CD4-positive, alpha-beta T cell treated with Interleukin-17A for 4 hours (primary cell): ENCODE data around the gene MERTK.
"Not testable (repeated sequence)": the region's sequence is repeated elsewhere in the genome, so short reads cannot be mapped to it uniquely, and the experiment has no call there.

Experiments used
- DNase-seq: peaks from one replicate; pipeline ENCODE4 v3.0.0-alpha.2; 2020; ENCODE audit warnings: mixed read lengths

The MERTK gene

GRCh38 chr2:112019569-112019982 is 121.2 kb downstream of the MERTK start:
- no peak for DNase-seq

- DNase-seq: no peak
Measured at GRCh38 chr2:112020561-112020960, 122.2 kb downstream of the MERTK start.

GRCh38 chr2:112021290-112021689 is 122.9 kb downstream of the MERTK start:
- no peak for DNase-seq

GRCh38 chr2:112021781-112022231 is 123.4 kb downstream of the MERTK start:
- no peak for DNase-seq

GRCh38 chr2:112023707-112024106 is 125.3 kb downstream of the MERTK start:
- no peak for DNase-seq

- no peak for DNase-seq
Measured at GRCh38 chr2:112024231-112024630, 125.8 kb downstream of the MERTK start.

- no peak for DNase-seq
Measured at GRCh38 chr2:112024896-112025491, 126.6 kb downstream of the MERTK start.

- DNase-seq: no peak
Measured at GRCh38 chr2:112026509-112026908, 128.1 kb downstream of the MERTK start.

GRCh38 chr2:112027767-112028166 is 129.4 kb downstream of the MERTK start:
- no peak for DNase-seq

GRCh38 chr2:112029164-112029563 is 130.8 kb downstream of the MERTK start:
- no peak for DNase-seq

GRCh38 chr2:112031473-112032223 is 133.2 kb downstream of the MERTK start:
- no peak for DNase-seq

GRCh38 chr2:112032224-112032586 is 133.8 kb downstream of the MERTK start:
- no peak for DNase-seq

- no peak for DNase-seq
Measured at GRCh38 chr2:112032689-112033465, 134.5 kb downstream of the MERTK start.

GRCh38 chr2:112033600-112033999 is 135.2 kb downstream of the MERTK start:
- no peak for DNase-seq

- DNase-seq: no peak
Measured at GRCh38 chr2:112034924-112035323, 136.5 kb downstream of the MERTK start.

GRCh38 chr2:112035786-112036185 is 137.4 kb downstream of the MERTK start:
- DNase-seq: no peak

- not testable (repeated sequence) for DNase-seq
Measured at GRCh38 chr2:112039556-112039955, 141.1 kb downstream of the MERTK start.

- DNase-seq: not testable (repeated sequence)
Measured at GRCh38 chr2:112040066-112040465, 141.7 kb downstream of the MERTK start.

GRCh38 chr2:112041460-112041859 is 143.1 kb downstream of the MERTK start:
- DNase-seq: not testable (repeated sequence)

- no peak for DNase-seq
Measured at GRCh38 chr2:112045446-112046014, 147.1 kb downstream of the MERTK start.

- no peak for DNase-seq
Measured at GRCh38 chr2:112046231-112046630, 147.8 kb downstream of the MERTK start.

GRCh38 chr2:112047537-112048235 is 149.3 kb downstream of the MERTK start:
- no peak for DNase-seq

- no peak for DNase-seq
Measured at GRCh38 chr2:112048236-112048592, 149.8 kb downstream of the MERTK start.
